K562 (cell line): ENCODE measurements around the gene RGS8. TPM values are rescaled to one million over a fixed set of nuclear protein-coding genes. Genes with fewer than 3 reads are reported as not detected.

Source experiments
- ATAC-seq: fragments of 200-7000 bp; cut with Tn5 transposase; 3 replicates; pipeline ENCODE4 v1.9.1; 2020; ENCODE audit warnings: moderate library complexity
- BruUV-seq: library from RNA; stranded (reverse); fragments of 400-500 nt; replicated peaks from 2 replicates; lab custom pipeline; 2021; lab: Mats Ljungman, UMichigan
- CTCF ChIA-PET: fragments of 300-600 bp; formaldehyde crosslinking; extraction: SDS; loops from one replicate; lab custom pipeline; 2021; ENCODE audit warnings: low intra/inter-chr PET ratio; lab: Yijun Ruan, JAX
- POLR2A ChIA-PET: fragments of 300-600, 350-650 bp; sonication (Branson Sonifier 250); formaldehyde crosslinking; extraction: SDS; loops from one replicate; lab custom pipeline; 2021; ENCODE audit warnings: antibody characterized with exemption, inconsistent platforms; lab: Yijun Ruan, JAX
- DNase-seq, 4 experiments: peaks; one replicate each; pipeline versions ENCODE4 v3.0.0 to v3.0.0-alpha.2; 2011 to 2018; ENCODE audit warnings: low spot score in 3 of 4, mixed read lengths in 3 of 4; ENCODE audit errors: extremely low read depth in 1 of 4
- FAIRE-seq: peaks from 2 replicates; lab custom pipeline; 2011; peaks lifted over from hg19 to GRCh38; lab: Jason Lieb, UNC
- H2AFZ ChIP-seq: 2 replicates; pipeline ENCODE4 v1.6.0; 2011; ENCODE audit warnings: low read depth, low read length, control low read depth, inconsistent platforms
- H3K27ac ChIP-seq: fragments of 200-600 bp; 3 replicates; pipeline ENCODE4 v1.8.0; 2011; ENCODE audit warnings: low read depth, mild to moderate bottlenecking, control low read depth, inconsistent platforms, low read length, moderate library complexity, mixed read lengths; ENCODE audit errors: extremely low read depth
- H3K27me3 ChIP-seq, 2 experiments: fragments of 300-600 bp in 1 of 2; 2 replicates in 1 of 2; 3 replicates in 1 of 2; pipeline versions ENCODE4 v1.6.0 to v1.8.0; 2011; ENCODE audit warnings: inconsistent platforms in 2 of 2, low read length in 2 of 2, mild to moderate bottlenecking in 1 of 2, mixed read lengths in 1 of 2, moderate library complexity in 1 of 2; ENCODE audit not compliant: control insufficient read depth in 2 of 2, insufficient read depth in 2 of 2
- H3K36me3 ChIP-seq: fragments of 300-600 bp; 3 replicates; pipeline ENCODE4 v1.8.0; 2011; ENCODE audit warnings: mild to moderate bottlenecking, low read length, inconsistent platforms; ENCODE audit not compliant: control insufficient read depth, insufficient read depth
- H3K4me1 ChIP-seq, 2 experiments: fragments of 200-600 bp in 1 of 2; replicated peaks in 1 of 2; 2 replicates in 1 of 2; 3 replicates in 1 of 2; pipeline versions ENCODE4 v1.5.1 to v1.8.0; 2011; ENCODE audit warnings: inconsistent platforms in 2 of 2, low read length in 2 of 2, mild to moderate bottlenecking in 1 of 2, mixed read lengths in 1 of 2, moderate library complexity in 1 of 2; ENCODE audit not compliant: control insufficient read depth in 2 of 2, insufficient read depth in 2 of 2
- H3K4me2 ChIP-seq: 2 replicates; pipeline ENCODE4 v1.6.1; 2011; ENCODE audit warnings: low read length, control low read depth, inconsistent platforms, mixed read lengths; ENCODE audit not compliant: insufficient read depth
- H3K4me3 ChIP-seq: fragments of 200-600 bp; sonication (generic), shearing (Covaris generic); 2 replicates; pipeline ENCODE4 v1.5.1; 2016; ENCODE audit warnings: control low read depth, inconsistent platforms
- H3K79me2 ChIP-seq: fragments of 200-600 bp; 3 replicates; pipeline ENCODE4 v1.8.0; 2011; ENCODE audit warnings: low read length, inconsistent platforms; ENCODE audit not compliant: control insufficient read depth, insufficient read depth
- H3K9ac ChIP-seq, 2 experiments: 2 replicates each; pipeline versions ENCODE4 v1.6.0 to v1.6.1; 2011; ENCODE audit warnings: low read depth in 2 of 2, low read length in 2 of 2, control low read depth in 1 of 2, inconsistent platforms in 1 of 2, mild to moderate bottlenecking in 1 of 2, mixed read lengths in 1 of 2; ENCODE audit not compliant: insufficient read depth in 1 of 2
- H3K9me1 ChIP-seq: one replicate; pipeline ENCODE4 v1.6.0; 2011; ENCODE audit warnings: inconsistent platforms, mild to moderate bottlenecking, low read length, moderate library complexity; ENCODE audit not compliant: control insufficient read depth, insufficient read depth
- H3K9me3 ChIP-seq: replicated peaks from 2 replicates; pipeline ENCODE4 v1.5.1; 2011; ENCODE audit warnings: low read depth, low read length, inconsistent platforms; ENCODE audit not compliant: control insufficient read depth, insufficient read depth
- H4K20me1 ChIP-seq: replicated peaks from 2 replicates; pipeline ENCODE4 v1.6.1; 2011; ENCODE audit warnings: low read length, inconsistent platforms, mixed read lengths; ENCODE audit not compliant: control insufficient read depth, insufficient read depth
- CBX1 ChIP-seq: sonication (generic); IDR thresholded peaks from 2 replicates; pipeline ENCODE4 v1.6.1; 2016; ENCODE audit warnings: antibody characterized with exemption, low read depth, mild to moderate bottlenecking
- DACH1 ChIP-seq: fragments of 450-650 bp; IDR thresholded peaks from 2 replicates; pipeline ENCODE4 v1.6.1; 2018; ENCODE audit not compliant: partially characterized antibody
- ETV5 ChIP-seq: sonication (generic); formaldehyde crosslinking; IDR thresholded peaks from 2 replicates; pipeline ENCODE4 v1.4.0; 2020; ENCODE audit warnings: low read depth, mild to moderate bottlenecking, missing genetic modification reagents
- KHSRP ChIP-seq: fragments of 450-650 bp; IDR thresholded peaks from 2 replicates; pipeline ENCODE4 v1.6.1; 2017
- MAFG ChIP-seq: fragments of 450-650 bp; conservative IDR thresholded peaks from 2 replicates; pipeline ENCODE4 v1.6.1; 2016; ENCODE audit warnings: missing genetic modification characterization, missing compliant biosample characterization
- MBD2 ChIP-seq: sonication (generic); IDR thresholded peaks from 2 replicates; pipeline ENCODE4 v1.6.1; 2016; ENCODE audit warnings: low read depth, borderline replicate concordance
- NELFE ChIP-seq: IDR thresholded peaks from 2 replicates; pipeline ENCODE4 v1.6.1; 2011; ENCODE audit warnings: mild to moderate bottlenecking; ENCODE audit not compliant: insufficient read depth, insufficient read length
- PHF20 ChIP-seq: fragments of 450-650 bp; IDR thresholded peaks from 2 replicates; pipeline ENCODE4 v1.6.1; 2018; ENCODE audit not compliant: partially characterized antibody
- POLR2A ChIP-seq: fragments of 450-650 bp; conservative IDR thresholded peaks from 2 replicates; pipeline ENCODE4 v1.6.1; 2016
- SUPT5H ChIP-seq: fragments of 450-650 bp; IDR thresholded peaks from 2 replicates; pipeline ENCODE4 v1.6.1; 2016
- TAL1 ChIP-seq: fragments of 450-650 bp; IDR thresholded peaks from 2 replicates; pipeline ENCODE4 v1.6.1; 2016; ENCODE audit warnings: mild to moderate bottlenecking
- TRIM24 ChIP-seq, 2 experiments: fragments of 450-650 bp; IDR thresholded peaks; 2 replicates each; pipeline ENCODE4 v1.6.1; 2016
- ZNF217 ChIP-seq: sonication (generic); formaldehyde crosslinking; IDR thresholded peaks from 2 replicates; pipeline ENCODE4 v1.8.0; 2022; ENCODE audit warnings: mild to moderate bottlenecking, missing genetic modification reagents
- WGBS: fragments of 100-300 bp; shearing (Covaris generic); methylation state at CpG from one replicate; pipeline ENCODE4 v1.1.6; 2016; ENCODE audit warnings: low coverage, mixed read lengths; ENCODE audit not compliant: insufficient coverage; ENCODE audit errors: missing lambda C conversion rate; 5-methylcytosine and 5-hydroxymethylcytosine counted together
- in situ Hi-C: fragments of 300-500 bp; cut with MboI; formaldehyde crosslinking; loops from 4 replicates; pipeline ENCODE4 v1.15.0; 2018; ENCODE audit warnings: inconsistent platforms, mixed read lengths
- intact Hi-C: fragments of 100-400 bp; cut with micrococcal nuclease; formaldehyde crosslinking; loops from 2 replicates; pipeline ENCODE4 v1.14.2; 2022
- polyA plus RNA-seq, 8 experiments: library from polyadenylated mRNA; depleted of rRNA in 4 of 8; stranded (reverse) in 5 of 8; unstranded in 3 of 8; fragments of >200 nt; fragmentation: Nextera tagmentation in 2 of 8; fragmentation: Illumina TruSeq in 1 of 8; extraction: Ambion mirVana in 2 of 8; extraction: Trizol in 1 of 8; gene quantifications; 2 replicates each; pipeline versions ENCODE4 v1.2.1 to v1.2.3, GENCODE V29; 2011 to 2014; ENCODE audit warnings: inconsistent platforms in 1 of 8, missing spikeins in 1 of 8
- total RNA-seq, 7 experiments: library from RNA; depleted of rRNA in 6 of 7; stranded (reverse); fragments of >200 nt in 6 of 7; fragmentation: Illumina TruSeq in 2 of 7; extraction: Trizol in 2 of 7; gene quantifications; 2 replicates each; pipeline versions ENCODE4 v1.2.1 to v1.2.3, GENCODE V29; 2011 to 2021; ENCODE audit warnings: low replicate concordance in 1 of 7
- TF ChIP-seq, protein P1 (sequence below), 2 experiments: fragments of 250-450 bp in 1 of 2; fragments of 450-650 bp in 1 of 2; sonication (Bioruptor Pico) in 1 of 2; IDR thresholded peaks; 2 replicates each; pipeline versions ENCODE4 v1.6.1 to v1.8.0; 2016 to 2021; ENCODE audit warnings: mild to moderate bottlenecking in 2 of 2, moderate library complexity in 2 of 2, missing compliant biosample characterization in 1 of 2, missing genetic modification characterization in 1 of 2

The RGS8 gene
- total and polyA plus RNA-seq, 9 of the 15 experiments (the other 6 are each of a cell fraction or from before 2014, with no cell fraction given): not detected

DNA sequence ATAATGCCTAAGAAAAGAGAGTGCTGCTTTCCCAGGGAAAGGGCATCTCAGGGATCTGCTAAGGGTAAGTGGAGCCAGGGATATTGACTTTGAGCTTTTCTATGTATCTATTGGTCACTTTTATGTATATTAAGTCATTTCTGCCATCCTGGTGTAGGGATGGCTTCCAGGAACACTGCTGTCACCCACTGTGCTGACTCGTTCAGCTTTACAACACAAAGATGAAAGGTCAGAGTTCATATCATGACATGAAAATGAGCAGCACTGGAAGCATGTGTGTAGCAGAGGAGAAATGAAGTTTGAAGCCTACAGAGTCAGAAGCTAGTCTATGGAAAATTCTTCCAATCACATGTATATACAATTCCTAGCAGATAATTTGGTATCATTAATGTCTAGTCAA, 37.1 kb upstream of the RGS8 start:
- no peak for ATAC-seq
- no peak for FAIRE-seq
- H3K4me2 ChIP-seq: no peak overlapping the region
- H3K27ac ChIP-seq: no peak overlapping the region
- H3K4me1 ChIP-seq: no peaks in the 10 kb centered on the region
- in situ Hi-C loops: no loop called here
- TF ChIP-seq SUPT5H (no peak), MBD2 (no peak), ZNF217 (CRISPR knock-in tag) (no peak), TAL1 (no peak), TRIM24 (IDR thresholded peaks at IDR 0.05) (no peak), NELFE (no peak), ETV5 (no peak), KHSRP (no peak), POLR2A (no peak), PHF20 (no peak), CBX1 (no peak), DACH1 (no peak), MAFG (tag) (no peak)
- TF ChIP-seq, protein P1, sequence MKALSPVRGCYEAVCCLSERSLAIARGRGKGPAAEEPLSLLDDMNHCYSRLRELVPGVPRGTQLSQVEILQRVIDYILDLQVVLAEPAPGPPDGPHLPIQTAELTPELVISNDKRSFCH (CRISPR knock-in tag; IDR thresholded peaks at IDR 0.05): no peak
- TF ChIP-seq, protein P1 (tag; IDR thresholded peaks at IDR 0.05): no peak
- TF ChIP-seq, all 486 proteins: peak for 0
- no peaks in the 10 kb centered on the region for H3K36me3 ChIP-seq
- POLR2A ChIA-PET: interaction anchor here (0.8 kb wide), 1 partner anchor 11 kb away, joined by 3 read pairs; no protein-coding TSS in a partner anchor
- DNase-seq: no peak
- no peak overlapping the region for H2AFZ ChIP-seq
- no peak overlapping the region for H3K9ac ChIP-seq
- intact Hi-C loops: no loop called here
- no TSS peak for BruUV-seq
- no peaks in the 10 kb centered on the region for H3K9me1 ChIP-seq
- peaks cover 8 to 11% of the 10 kb centered on the region in 2 experiments; a peak in 4 of 5 replicates for H3K27me3 ChIP-seq
- H3K4me3 ChIP-seq: no peak overlapping the region
- CTCF ChIA-PET: no interaction called here
- H4K20me1 ChIP-seq: no peaks in the 10 kb centered on the region
- no peaks in the 10 kb centered on the region for H3K79me2 ChIP-seq
- no peaks in the 10 kb centered on the region for H3K9me3 ChIP-seq
- 0% methylated on average over 1 of the region's 1 CpG for WGBS
